Natural killer cell treated with Interleukin-12 subunit alpha and Interleukin-12 subunit beta and Interleukin-15 and Interleukin-18, amount 100 ng/mL, for 72 hours (primary cell): ENCODE data around the gene ZNF536. TPM values are rescaled to one million over a fixed set of nuclear protein-coding genes. Genes with fewer than 3 reads are reported as not detected.
A peak's percentile ranks its signal among the peaks of the same experiment; 100 is the strongest.

ENCODE experiments used
- ATAC-seq, 2 donors: fragments of 150-1000 bp; cut with Tn5 transposase in 1 of 2; sonication (Bioruptor Pico), chemical (Tn5 transposase) in 1 of 2; 2 replicates each; pipeline ENCODE4 v1.10.0; 2021
- DNase-seq: peaks from one replicate; pipeline ENCODE4 v3.0.0; 2022; ENCODE audit warnings: low spot score
- H3K27ac Mint-ChIP-seq, 2 donors: 1 replicate in 1 of 2; 2 replicates in 1 of 2; pipeline ENCODE4 v1.8.0; 2022; ENCODE audit warnings: mixed read lengths in 2 of 2, mild to moderate bottlenecking in 1 of 2, moderate library complexity in 1 of 2
- H3K27me3 Mint-ChIP-seq, 2 donors: 1 replicate in 1 of 2; 2 replicates in 1 of 2; pipeline ENCODE4 v1.8.0; 2022; ENCODE audit warnings: mixed read lengths in 2 of 2
- H3K36me3 Mint-ChIP-seq: one replicate; pipeline ENCODE4 v1.8.0; 2022; ENCODE audit warnings: mixed read lengths
- H3K4me1 Mint-ChIP-seq, 2 donors: 1 replicate in 1 of 2; 2 replicates in 1 of 2; pipeline ENCODE4 v1.8.0; 2022; ENCODE audit warnings: low read depth in 2 of 2, mixed read lengths in 2 of 2, mild to moderate bottlenecking in 1 of 2
- H3K4me3 Mint-ChIP-seq: one replicate; pipeline ENCODE4 v1.8.0; 2022; ENCODE audit warnings: mixed read lengths
- H3K9me3 Mint-ChIP-seq: 2 replicates; pipeline ENCODE4 v1.8.0; 2022; ENCODE audit warnings: mixed read lengths
- total RNA-seq, 2 donors: library from RNA; stranded (reverse); gene quantifications; one replicate each; pipeline ENCODE4 v1.2.3, GENCODE V29; 2022

Gene ZNF536
- total RNA-seq, 2 donors from 2014 or later: not detected

- DNase-seq: no peak
- ATAC-seq: no peak
Observed at GRCh38 chr19:30525383-30525782, 153.2 kb downstream of the ZNF536 start.

GRCh38 chr19:30528919-30529318 lies 156.7 kb downstream of the ZNF536 start:
- no peaks in the 10 kb centered on the region for H3K36me3 Mint-ChIP-seq
- H3K27me3 Mint-ChIP-seq: peaks cover 0 to 6% of the 10 kb centered on the region in 2 donors
- DNase-seq (no peak), ATAC-seq (no peak)
- no peak overlapping the region for H3K27ac Mint-ChIP-seq
- no peaks in the 10 kb centered on the region for H3K9me3 Mint-ChIP-seq
- H3K4me3 Mint-ChIP-seq: no peak overlapping the region
- no peaks in the 10 kb centered on the region for H3K4me1 Mint-ChIP-seq

More at GRCh38 chr19:30525383-30525782, 153.2 kb downstream of the ZNF536 start:
- Mint-ChIP-seq H3K4me3 (no peak overlapping the region), H3K4me1 (no peaks in the 10 kb centered on the region), H3K27me3 (peaks cover 0 to 6% of the 10 kb centered on the region in 2 donors), H3K27ac (no peak overlapping the region), H3K9me3 (no peaks in the 10 kb centered on the region), H3K36me3 (no peaks in the 10 kb centered on the region)

GRCh38 chr19:30529876-30530275 lies 157.7 kb downstream of the ZNF536 start:
- no peaks in the 10 kb centered on the region for H3K9me3 Mint-ChIP-seq
- ATAC-seq (no peak), DNase-seq (no peak)
- H3K36me3 Mint-ChIP-seq: no peaks in the 10 kb centered on the region
- H3K27ac Mint-ChIP-seq: no peak overlapping the region
- peaks cover 0 to 6% of the 10 kb centered on the region in 2 donors for H3K27me3 Mint-ChIP-seq
- no peaks in the 10 kb centered on the region for H3K4me1 Mint-ChIP-seq
- no peak overlapping the region for H3K4me3 Mint-ChIP-seq

- no peaks in the 10 kb centered on the region for H3K27me3 Mint-ChIP-seq
- no peak overlapping the region for H3K27ac Mint-ChIP-seq
- no peaks in the 10 kb centered on the region for H3K9me3 Mint-ChIP-seq
- H3K4me3 Mint-ChIP-seq: no peak overlapping the region
- H3K4me1 Mint-ChIP-seq: no peaks in the 10 kb centered on the region
- H3K36me3 Mint-ChIP-seq: no peaks in the 10 kb centered on the region
- no peak for DNase-seq
- ATAC-seq: no peak
Observed at GRCh38 chr19:30530751-30531150, 158.6 kb downstream of the ZNF536 start.

DNA sequence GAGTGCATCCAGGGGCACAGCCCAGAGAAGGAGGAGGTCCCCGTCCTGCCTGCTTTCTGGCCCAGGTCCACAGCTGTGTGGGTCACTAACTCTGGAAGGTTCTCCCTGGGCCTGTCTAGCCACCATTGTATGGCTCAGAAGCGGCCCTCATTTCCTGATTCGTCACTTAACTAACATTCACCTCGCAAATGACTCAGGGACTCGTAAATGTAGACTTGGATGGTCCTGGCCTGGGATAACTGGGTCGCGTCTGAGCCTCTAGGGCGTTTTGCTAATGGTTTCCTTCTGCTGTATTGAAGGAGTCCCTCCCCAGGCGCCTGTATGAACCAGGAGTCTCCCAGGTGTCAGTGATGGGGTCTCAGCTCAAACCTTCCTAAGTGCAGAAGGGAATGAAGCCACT lies 162.8 kb downstream of the ZNF536 start:
- DNase-seq (no peak), ATAC-seq (no peak)
- H3K27me3 Mint-ChIP-seq: peaks cover 0 to 7% of the 10 kb centered on the region in 2 donors
- H3K4me1 Mint-ChIP-seq: no peaks in the 10 kb centered on the region
- H3K4me3 Mint-ChIP-seq: no peak overlapping the region
- H3K36me3 Mint-ChIP-seq: no peaks in the 10 kb centered on the region
- no peak overlapping the region for H3K27ac Mint-ChIP-seq
- no peaks in the 10 kb centered on the region for H3K9me3 Mint-ChIP-seq

DNA sequence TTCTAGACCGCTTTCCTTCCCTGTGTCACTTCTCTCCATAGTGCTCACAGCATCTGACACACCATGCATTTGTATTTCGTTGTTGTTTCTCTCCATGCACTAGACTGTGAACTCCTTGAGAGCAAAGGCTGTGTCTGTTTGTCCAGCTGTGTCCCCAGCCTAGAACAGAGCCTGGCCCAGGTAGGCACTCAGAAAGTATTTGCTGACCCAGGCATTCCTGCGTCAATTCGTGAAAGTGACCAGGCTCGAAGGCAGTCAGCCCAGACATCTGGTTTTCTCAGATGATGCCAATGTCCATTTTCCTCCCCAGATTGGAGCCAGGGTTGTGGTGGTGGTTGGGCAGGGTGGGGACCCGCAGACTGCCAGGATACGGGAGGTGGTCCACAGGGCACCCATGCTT lies 164.8 kb downstream of the ZNF536 start:
- no peak overlapping the region for H3K27ac Mint-ChIP-seq
- H3K36me3 Mint-ChIP-seq: no peaks in the 10 kb centered on the region
- no peaks in the 10 kb centered on the region for H3K4me1 Mint-ChIP-seq
- H3K4me3 Mint-ChIP-seq: no peak overlapping the region
- peaks cover 0 to 7% of the 10 kb centered on the region in 2 donors for H3K27me3 Mint-ChIP-seq
- H3K9me3 Mint-ChIP-seq: no peaks in the 10 kb centered on the region
- DNase-seq (no peak), ATAC-seq (no peak)

DNA sequence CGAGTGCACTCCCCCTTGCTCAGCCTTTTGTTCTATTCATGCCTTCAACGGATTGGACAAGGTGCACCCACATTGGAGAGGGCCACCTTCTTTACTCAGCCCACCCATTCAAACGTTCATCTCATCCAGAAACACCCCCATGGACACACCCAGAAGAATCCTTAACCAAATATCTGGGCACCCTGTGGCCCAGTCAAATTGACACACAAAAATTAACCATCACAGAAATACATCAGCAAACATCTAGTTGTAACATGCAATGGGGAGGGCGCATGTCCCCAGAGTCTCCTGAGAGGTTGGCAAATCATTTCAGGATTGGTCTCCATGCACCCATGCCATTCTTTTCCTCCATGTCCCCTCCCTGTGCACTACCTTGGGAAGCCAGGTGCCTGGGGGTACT lies 167.1 kb downstream of the ZNF536 start:
- no peaks in the 10 kb centered on the region for H3K9me3 Mint-ChIP-seq
- no peak overlapping the region for H3K27ac Mint-ChIP-seq
- no peaks in the 10 kb centered on the region for H3K36me3 Mint-ChIP-seq
- H3K4me3 Mint-ChIP-seq: no peak overlapping the region
- DNase-seq (no peak), ATAC-seq (no peak)
- H3K27me3 Mint-ChIP-seq: peaks cover 0 to 7% of the 10 kb centered on the region in 2 donors
- H3K4me1 Mint-ChIP-seq: no peaks in the 10 kb centered on the region

- Mint-ChIP-seq H3K27ac (no peak overlapping the region), H3K4me3 (no peak overlapping the region), H3K36me3 (no peaks in the 10 kb centered on the region), H3K9me3 (no peaks in the 10 kb centered on the region), H3K27me3 (peaks cover 0 to 7% of the 10 kb centered on the region in 2 donors), H3K4me1 (no peaks in the 10 kb centered on the region)
- ATAC-seq: no peak
- no peak for DNase-seq
Observed at GRCh38 chr19:30539981-30540380, 167.8 kb downstream of the ZNF536 start.

DNA sequence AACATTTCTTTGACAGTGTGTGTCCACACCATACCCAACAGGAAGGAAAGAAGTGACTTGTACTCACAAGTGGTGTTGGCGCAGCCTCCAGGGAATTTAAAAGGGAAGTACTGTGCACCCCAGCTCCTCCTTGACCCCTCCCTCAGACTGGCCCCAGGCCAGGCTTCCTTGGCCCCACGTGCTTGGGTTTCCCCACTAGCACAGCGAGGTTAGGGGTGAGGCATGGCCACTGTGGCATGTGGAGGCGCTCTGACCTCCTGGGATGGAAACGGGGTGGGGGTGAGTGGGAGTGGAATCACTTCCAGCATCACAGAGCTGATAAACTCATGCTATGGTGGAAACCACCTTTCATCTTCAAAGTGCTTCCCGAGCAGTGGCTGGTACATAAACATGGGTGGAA lies 168.6 kb downstream of the ZNF536 start:
- DNase-seq (no peak), ATAC-seq (no peak)
- Mint-ChIP-seq H3K27me3 (peaks cover 0 to 7% of the 10 kb centered on the region in 2 donors), H3K4me1 (no peaks in the 10 kb centered on the region), H3K4me3 (no peak overlapping the region), H3K9me3 (no peaks in the 10 kb centered on the region), H3K27ac (no peak overlapping the region), H3K36me3 (no peaks in the 10 kb centered on the region)

DNA sequence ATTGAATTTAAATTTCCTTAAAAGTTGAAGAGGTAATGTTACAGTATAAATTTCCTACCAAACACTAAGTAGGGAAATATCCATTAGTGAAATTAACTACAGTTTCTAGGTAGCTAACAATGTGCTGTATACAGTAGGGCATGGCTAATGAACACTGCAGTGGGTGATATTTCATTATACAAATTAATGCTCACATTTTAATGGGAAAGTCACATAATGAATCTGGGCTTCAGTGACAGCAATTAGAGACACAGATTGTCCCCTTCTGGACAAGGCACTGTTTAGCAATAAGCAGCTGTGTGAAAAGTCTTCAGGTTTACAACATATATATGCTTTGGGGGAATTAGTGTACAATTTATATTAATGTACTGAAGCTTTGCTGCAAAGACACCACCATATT lies 169.4 kb downstream of the ZNF536 start:
- no peak for ATAC-seq
- H3K27ac Mint-ChIP-seq: no peak overlapping the region

DNA sequence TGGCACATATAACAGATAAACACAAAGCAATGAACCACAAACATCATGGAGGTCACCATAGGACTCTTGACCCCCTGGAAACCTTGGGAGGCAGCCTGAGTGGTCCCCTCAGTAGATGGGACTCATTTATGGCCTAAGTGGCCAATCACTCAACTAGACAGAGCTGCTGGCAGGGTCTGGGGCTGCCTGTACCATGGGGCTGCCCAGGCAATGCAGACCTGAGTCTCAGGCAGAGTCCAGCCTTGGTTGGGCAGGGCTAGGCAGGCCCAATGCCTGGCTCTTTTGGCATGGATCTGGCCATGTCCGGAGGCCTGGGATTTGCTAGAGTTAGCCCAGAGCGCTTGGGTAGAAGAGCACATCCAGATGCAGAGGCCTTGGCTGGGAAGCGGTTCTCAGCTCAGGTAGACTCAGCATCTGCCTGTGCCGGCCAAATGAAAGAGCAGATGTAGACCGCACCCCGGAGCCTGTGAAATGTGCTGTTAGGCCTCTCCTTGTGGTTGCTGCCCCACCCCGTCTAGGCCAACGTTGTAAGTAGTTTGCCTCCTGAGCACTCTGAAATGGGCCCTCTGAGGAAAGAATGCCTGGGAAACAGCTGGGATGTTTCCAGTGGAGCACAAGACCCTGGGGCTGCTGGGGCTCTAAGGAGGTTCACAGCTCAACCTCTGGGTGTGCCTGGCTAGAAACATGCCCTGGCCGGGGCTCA lies 171.2 kb downstream of the ZNF536 start:
- Mint-ChIP-seq H3K36me3 (no peaks in the 10 kb centered on the region), H3K4me3 (no peak overlapping the region), H3K27me3 (peaks cover 5 to 7% of the 10 kb centered on the region in 2 donors), H3K4me1 (no peaks in the 10 kb centered on the region), H3K9me3 (no peaks in the 10 kb centered on the region), H3K27ac (no peak overlapping the region)
- peak in 1 of 2 donors; percentile 52 for ATAC-seq
- DNase-seq: no peak

More for the DNA sequence above, 169.4 kb downstream of the ZNF536 start:
- no peaks in the 10 kb centered on the region for H3K36me3 Mint-ChIP-seq
- H3K27me3 Mint-ChIP-seq: peaks cover 3 to 7% of the 10 kb centered on the region in 2 donors
- no peaks in the 10 kb centered on the region for H3K4me1 Mint-ChIP-seq
- no peak for DNase-seq
- no peak overlapping the region for H3K4me3 Mint-ChIP-seq
- no peaks in the 10 kb centered on the region for H3K9me3 Mint-ChIP-seq

DNA sequence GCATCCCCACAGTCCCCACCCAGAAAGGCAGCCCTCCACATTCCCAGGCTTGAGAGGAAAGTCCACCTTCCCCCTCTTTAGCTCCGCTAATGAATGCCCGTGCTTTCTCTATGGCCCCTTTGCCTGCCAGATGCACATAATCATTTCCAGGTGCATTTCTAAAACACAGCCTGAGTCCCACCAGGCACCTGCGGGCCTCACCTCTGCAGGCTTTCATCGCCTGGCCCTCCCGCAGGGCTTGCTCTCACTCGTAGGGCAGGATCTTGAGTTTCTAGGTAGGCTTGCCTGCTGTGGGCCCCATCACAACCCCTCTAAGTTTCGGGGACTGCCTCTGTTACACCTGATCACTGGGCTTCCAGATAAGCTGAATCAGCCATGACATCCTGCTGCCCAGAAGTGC lies 173.6 kb downstream of the ZNF536 start:
- H3K27me3 Mint-ChIP-seq: peaks cover 0 to 8% of the 10 kb centered on the region in 2 donors
- no peak for DNase-seq
- peaks cover 0 to 3% of the 10 kb centered on the region in 2 donors for H3K4me1 Mint-ChIP-seq
- H3K27ac Mint-ChIP-seq: no peak overlapping the region
- H3K36me3 Mint-ChIP-seq: no peaks in the 10 kb centered on the region
- no peaks in the 10 kb centered on the region for H3K9me3 Mint-ChIP-seq
- H3K4me3 Mint-ChIP-seq: no peak overlapping the region
- no peak for ATAC-seq

GRCh38 chr19:30546332-30546731 lies 174.1 kb downstream of the ZNF536 start:
- H3K4me1 Mint-ChIP-seq: peaks cover 0 to 3% of the 10 kb centered on the region in 2 donors
- H3K27me3 Mint-ChIP-seq: peaks cover 0 to 8% of the 10 kb centered on the region in 2 donors
- H3K9me3 Mint-ChIP-seq: no peaks in the 10 kb centered on the region
- H3K27ac Mint-ChIP-seq: no peak overlapping the region
- H3K4me3 Mint-ChIP-seq: no peak overlapping the region
- H3K36me3 Mint-ChIP-seq: no peaks in the 10 kb centered on the region
- DNase-seq: no peak
- ATAC-seq: no peak

GRCh38 chr19:30547246-30547645 lies 175.1 kb downstream of the ZNF536 start:
- no peak for ATAC-seq
- peaks cover 0 to 3% of the 10 kb centered on the region in 2 donors for H3K4me1 Mint-ChIP-seq
- DNase-seq: no peak
- H3K36me3 Mint-ChIP-seq: no peaks in the 10 kb centered on the region
- no peaks in the 10 kb centered on the region for H3K9me3 Mint-ChIP-seq
- no peak overlapping the region for H3K4me3 Mint-ChIP-seq
- peaks cover 0 to 8% of the 10 kb centered on the region in 2 donors for H3K27me3 Mint-ChIP-seq
- H3K27ac Mint-ChIP-seq: no peak overlapping the region

- no peaks in the 10 kb centered on the region for H3K36me3 Mint-ChIP-seq
- no peak for DNase-seq
- H3K4me1 Mint-ChIP-seq: peaks cover 0 to 3% of the 10 kb centered on the region in 2 donors
- H3K27me3 Mint-ChIP-seq: peaks cover 0 to 8% of the 10 kb centered on the region in 2 donors
- no peak for ATAC-seq
- H3K27ac Mint-ChIP-seq: no peak overlapping the region
- no peaks in the 10 kb centered on the region for H3K9me3 Mint-ChIP-seq
- H3K4me3 Mint-ChIP-seq: no peak overlapping the region
Observed at GRCh38 chr19:30549151-30549550, 177.0 kb downstream of the ZNF536 start.
